ENCODE results near the gene NIFK. TPM values are rescaled to one million over a fixed set of nuclear protein-coding genes. Genes with fewer than 3 reads are reported as not detected.
"Not testable (repeated sequence)": the region's sequence is repeated elsewhere in the genome, so short reads cannot be mapped to it uniquely, and the experiment has no call there.

Gene NIFK
- total and polyA plus RNA-seq, 7 donors = 19.9 to 51.2 (median 27.5) TPM

DNA sequence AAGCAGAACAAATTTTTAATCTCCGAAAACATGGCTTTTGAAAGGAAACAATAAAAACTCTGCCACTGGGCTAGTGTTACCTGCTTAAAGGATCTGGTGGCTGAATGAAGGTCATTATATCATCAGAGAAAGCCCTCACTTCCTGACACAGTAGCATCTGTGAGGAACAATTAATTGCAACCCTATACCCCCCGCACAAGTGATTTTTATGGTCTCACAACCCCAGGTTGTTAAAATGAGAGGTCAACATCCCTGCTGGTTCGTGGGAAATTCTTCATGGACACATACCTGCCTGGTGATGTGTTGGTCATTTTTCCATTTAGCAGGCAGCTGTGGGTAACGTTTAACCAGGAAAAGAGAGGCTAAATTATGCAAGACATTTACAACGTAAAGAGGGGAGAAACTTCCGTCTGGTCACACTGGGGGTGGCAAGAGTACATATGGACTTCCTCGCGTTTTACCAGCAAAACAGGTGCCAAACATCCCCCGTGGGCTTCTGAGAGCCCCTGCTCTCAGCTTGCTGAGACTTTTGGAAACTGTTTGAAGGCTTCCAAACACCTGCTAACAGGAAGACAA is 29.2 kb downstream of the NIFK start:
- intact Hi-C loops (cut with DNase I) = no loop called here
- Histone ChIP-seq H3K36me3 (no peaks in the 10 kb centered on the region), H3K4me1 (no peaks in the 10 kb centered on the region), H3K4me3 (no peak overlapping the region), H3K27ac (no peak overlapping the region), H3K27me3 (no peaks in the 10 kb centered on the region), H3K9me3 (no peaks in the 10 kb centered on the region)
- WGBS, 2 donors = 11 to 42% methylated on average over 9 of the region's 9 CpGs
- TF ChIP-seq, protein P1, sequence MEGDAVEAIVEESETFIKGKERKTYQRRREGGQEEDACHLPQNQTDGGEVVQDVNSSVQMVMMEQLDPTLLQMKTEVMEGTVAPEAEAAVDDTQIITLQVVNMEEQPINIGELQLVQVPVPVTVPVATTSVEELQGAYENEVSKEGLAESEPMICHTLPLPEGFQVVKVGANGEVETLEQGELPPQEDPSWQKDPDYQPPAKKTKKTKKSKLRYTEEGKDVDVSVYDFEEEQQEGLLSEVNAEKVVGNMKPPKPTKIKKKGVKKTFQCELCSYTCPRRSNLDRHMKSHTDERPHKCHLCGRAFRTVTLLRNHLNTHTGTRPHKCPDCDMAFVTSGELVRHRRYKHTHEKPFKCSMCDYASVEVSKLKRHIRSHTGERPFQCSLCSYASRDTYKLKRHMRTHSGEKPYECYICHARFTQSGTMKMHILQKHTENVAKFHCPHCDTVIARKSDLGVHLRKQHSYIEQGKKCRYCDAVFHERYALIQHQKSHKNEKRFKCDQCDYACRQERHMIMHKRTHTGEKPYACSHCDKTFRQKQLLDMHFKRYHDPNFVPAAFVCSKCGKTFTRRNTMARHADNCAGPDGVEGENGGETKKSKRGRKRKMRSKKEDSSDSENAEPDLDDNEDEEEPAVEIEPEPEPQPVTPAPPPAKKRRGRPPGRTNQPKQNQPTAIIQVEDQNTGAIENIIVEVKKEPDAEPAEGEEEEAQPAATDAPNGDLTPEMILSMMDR (IDR thresholded peaks at IDR 0.05) = no peak
- TF ChIP-seq POLR2AphosphoS5 (IDR thresholded peaks at IDR 0.05) (no peak), EP300 (IDR thresholded peaks at IDR 0.05) (no peak), POLR2A (IDR thresholded peaks at IDR 0.05) (no peak)
- peak; percentile 3 for DNase-seq

DNA sequence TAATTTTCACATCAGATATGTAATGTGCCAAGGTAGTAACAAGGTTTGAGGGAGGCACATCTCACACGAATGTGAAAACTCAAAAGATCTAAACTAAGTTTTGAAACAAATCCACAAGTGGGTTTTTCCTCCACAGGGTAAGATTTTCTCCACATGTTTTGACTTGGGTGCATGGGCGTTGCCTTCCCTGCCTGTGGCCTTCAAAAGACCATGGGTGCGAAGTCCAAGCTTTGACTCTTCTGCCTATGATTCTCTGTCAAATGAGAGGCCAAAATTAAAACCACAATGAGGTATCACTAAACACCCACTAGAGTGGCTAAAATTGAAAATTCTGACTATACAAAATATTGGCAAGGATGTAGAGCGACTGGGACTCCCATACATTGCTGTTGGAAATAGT is 30.7 kb downstream of the NIFK start:
- H3K27me3 ChIP-seq = no peaks in the 10 kb centered on the region
- intact Hi-C loops (cut with DNase I) = no loop called here
- no peak for DNase-seq
- no peaks in the 10 kb centered on the region for H3K9me3 ChIP-seq
- no peak overlapping the region for H3K4me3 ChIP-seq
- H3K27ac ChIP-seq = no peak overlapping the region
- 93 to 94% methylated on average over 4 of the region's 4 CpGs for WGBS, 2 donors
- H3K4me1 ChIP-seq = no peaks in the 10 kb centered on the region
- no peak for TF ChIP-seq POLR2AphosphoS5 (IDR thresholded peaks at IDR 0.05)
- no peak for TF ChIP-seq EP300 (IDR thresholded peaks at IDR 0.05)
- no peak for TF ChIP-seq POLR2A (IDR thresholded peaks at IDR 0.05)
- TF ChIP-seq, protein P1 (IDR thresholded peaks at IDR 0.05) = no peak
- H3K36me3 ChIP-seq = no peaks in the 10 kb centered on the region

DNA sequence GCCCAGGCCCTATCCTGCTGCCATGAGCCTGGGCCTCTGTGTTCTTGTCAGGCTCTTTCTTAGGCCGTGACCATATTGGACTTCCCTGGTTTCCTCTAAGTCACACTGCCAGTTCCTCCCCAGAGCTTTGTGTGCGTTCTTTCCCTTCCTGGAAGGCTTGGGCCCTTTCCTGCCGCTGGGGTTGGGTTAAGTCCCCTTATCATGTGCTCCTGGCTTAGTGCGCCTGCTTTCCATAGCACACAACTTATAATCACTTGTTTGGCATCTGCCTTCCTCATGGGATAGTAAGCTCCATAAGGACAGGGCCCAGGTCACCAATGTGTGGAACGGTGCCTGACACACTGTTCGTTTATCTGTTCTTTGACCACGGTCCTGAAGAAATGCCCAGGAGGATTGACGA is 31.3 kb downstream of the NIFK start:
- no peaks in the 10 kb centered on the region for H3K9me3 ChIP-seq
- no peaks in the 10 kb centered on the region for H3K27me3 ChIP-seq
- peak; percentile 28 for DNase-seq
- no peak overlapping the region for H3K4me3 ChIP-seq
- H3K27ac ChIP-seq = no peak overlapping the region
- TF ChIP-seq POLR2A (IDR thresholded peaks at IDR 0.05) (no peak), EP300 (IDR thresholded peaks at IDR 0.05) (no peak), POLR2AphosphoS5 (IDR thresholded peaks at IDR 0.05) (no peak)
- TF ChIP-seq, protein P1 (IDR thresholded peaks at IDR 0.05) = no peak
- no peaks in the 10 kb centered on the region for H3K4me1 ChIP-seq
- 86 to 93% methylated on average over 8 of the region's 8 CpGs for WGBS, 2 donors
- H3K36me3 ChIP-seq = no peaks in the 10 kb centered on the region
- intact Hi-C loops (cut with DNase I) = no loop called here

DNA sequence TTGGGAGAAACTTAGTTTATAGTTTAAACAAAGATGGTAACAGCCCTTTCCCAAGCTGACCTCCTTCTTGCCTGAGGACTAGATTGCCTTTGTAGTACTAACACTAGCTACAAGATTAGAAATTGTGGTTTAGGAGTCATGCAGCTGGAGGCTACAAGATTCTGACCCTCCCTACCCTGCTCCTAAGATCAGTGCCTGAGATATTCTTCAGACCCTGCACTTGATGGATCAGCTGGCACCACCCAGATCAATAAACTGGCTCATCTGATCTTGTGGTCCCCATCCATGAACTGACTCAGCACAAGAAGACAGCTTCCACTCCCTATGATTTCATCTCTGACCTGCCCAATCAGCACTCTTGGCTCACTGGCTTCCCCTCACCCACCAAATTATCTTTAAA is 34.9 kb downstream of the NIFK start:
- H3K9me3 ChIP-seq; H3K27ac ChIP-seq; H3K4me3 ChIP-seq; intact Hi-C loops (cut with DNase I); H3K4me1 ChIP-seq; H3K27me3 ChIP-seq; H3K36me3 ChIP-seq: not testable (repeated sequence)
- DNase-seq = peak; percentile 27

DNA sequence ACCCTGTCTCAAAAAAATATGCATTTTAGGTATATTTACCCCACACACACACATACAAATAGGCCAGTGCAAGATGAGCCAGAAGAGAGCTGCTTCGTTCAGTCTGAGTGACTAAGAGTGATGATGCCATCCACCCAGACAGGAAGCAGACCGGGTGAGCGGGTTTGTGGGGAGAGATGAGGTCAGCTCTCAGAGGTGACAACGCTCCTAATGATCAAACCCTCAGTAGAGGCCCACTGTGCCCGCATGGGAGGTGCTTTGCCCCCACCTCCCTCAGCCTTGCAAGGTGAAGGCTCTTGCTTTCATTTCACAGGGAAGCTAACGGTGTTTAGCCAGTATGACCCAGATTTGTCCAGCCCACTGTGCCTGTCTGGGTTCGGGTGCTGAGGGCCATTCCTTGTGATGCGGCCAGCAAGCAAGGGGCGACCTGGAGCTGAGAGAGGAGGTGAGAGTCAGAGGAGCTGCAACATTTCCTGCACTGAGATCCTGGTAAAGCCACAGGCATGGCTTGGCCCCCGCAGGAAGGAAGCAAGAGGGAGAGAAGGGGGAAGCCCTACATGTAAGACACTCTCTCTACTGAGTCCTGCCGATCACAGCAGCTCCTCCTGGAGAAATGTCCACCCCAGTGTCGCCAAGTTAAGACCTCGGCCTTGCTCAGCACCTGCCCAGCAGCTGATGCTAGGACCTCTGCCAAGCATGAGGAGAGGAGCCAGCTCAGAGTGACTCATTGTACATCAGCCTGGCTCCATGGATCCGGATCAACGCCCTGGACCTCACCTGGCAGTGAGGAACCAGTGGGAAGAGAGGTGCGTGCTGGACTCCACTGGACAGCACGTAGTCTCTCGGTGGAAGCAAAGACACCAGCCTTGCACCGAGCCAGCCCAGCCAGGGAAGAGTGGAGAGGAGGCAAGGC is 37.0 kb downstream of the NIFK start:
- intact Hi-C loops (cut with DNase I) = no loop called here
- peak; percentile 56 for DNase-seq
- Histone ChIP-seq H3K4me1 (peaks cover 0 to 3% (median 0%) of the 10 kb centered on the region in 4 donors), H3K27ac (no peak overlapping the region), H3K4me3 (no peak overlapping the region), H3K36me3 (no peaks in the 10 kb centered on the region), H3K27me3 (no peaks in the 10 kb centered on the region), H3K9me3 (no peaks in the 10 kb centered on the region)
- WGBS, 2 donors = 47 to 73% methylated on average over 19 of the region's 19 CpGs
- TF ChIP-seq POLR2AphosphoS5 (IDR thresholded peaks at IDR 0.05) (no peak), EP300 (IDR thresholded peaks at IDR 0.05) (no peak), POLR2A (IDR thresholded peaks at IDR 0.05) (no peak)
- TF ChIP-seq, protein P1 (IDR thresholded peaks at IDR 0.05) = no peak

Data from sigmoid colon (tissue), 7 donors.